GM12801 (cell line): ENCODE results near the gene ZSCAN30.

Source experiments
- CTCF ChIP-seq: IDR thresholded peaks from one replicate; pipeline ENCODE4 v1.5.1; 2011; ENCODE audit warnings: control low read depth; ENCODE audit not compliant: insufficient read length; ENCODE audit errors: extremely low read depth

ZSCAN30 gene

GRCh38 chr18:35245719-35246317 lies 44.2 kb downstream of the ZSCAN30 start:
- TF ChIP-seq CTCF, result no peak

- no peak for TF ChIP-seq CTCF
Observed at GRCh38 chr18:35244671-35245070, 45.4 kb downstream of the ZSCAN30 start.

GRCh38 chr18:35242426-35242825 lies 47.6 kb downstream of the ZSCAN30 start:
- no peak for TF ChIP-seq CTCF

- no peak for TF ChIP-seq CTCF
Observed at GRCh38 chr18:35241448-35241804, 48.6 kb downstream of the ZSCAN30 start.

GRCh38 chr18:35240664-35241447 lies 49.2 kb downstream of the ZSCAN30 start, which contains the start of gene ZNF397:
Gene ZNF397 (plus strand): TSS chr18:35241034. CDS start chr18:35242471, 1,437 bp downstream.
- TF ChIP-seq CTCF, result no peak

- TF ChIP-seq CTCF, result no peak
Observed at GRCh38 chr18:35239314-35239713, 50.7 kb downstream of the ZSCAN30 start.

- TF ChIP-seq CTCF, result no peak
Observed at GRCh38 chr18:35236571-35237363, 53.3 kb downstream of the ZSCAN30 start.
